ENCODE measurements around the gene OR5H2. TPM values are rescaled to one million over a fixed set of nuclear protein-coding genes. Genes with fewer than 3 reads are reported as not detected.

Gene OR5H2
- total RNA-seq, 1 donor from 2014 or later = not detected

GRCh38 chr3:98331329-98331728 lies 49.0 kb downstream of the OR5H2 start:
- ATAC-seq = no peak
- H3K9me3 ChIP-seq = no peaks in the 10 kb centered on the region
- no peak overlapping the region for H3K27ac ChIP-seq
- no peaks in the 10 kb centered on the region for H3K36me3 ChIP-seq
- no peaks in the 10 kb centered on the region for H3K4me1 ChIP-seq
- intact Hi-C loops (cut with DNase I) = no loop called here
- no peak overlapping the region for H3K4me3 ChIP-seq
- no peak for TF ChIP-seq CTCF (IDR thresholded peaks at IDR 0.05)
- no peak for DNase-seq
- peaks cover 5% of the 10 kb centered on the region for H3K27me3 ChIP-seq (ENCODE audit: low read depth)

Other genes with a start within 250 kb of the OR5H2 start
- gene GABRR3, start 247.2 kb upstream of the OR5H2 start, total RNA-seq = not detected
- not detected for gene OR5AC2, start 195.3 kb upstream of the OR5H2 start, total RNA-seq
- not detected for gene OR5H1, start 151.8 kb upstream of the OR5H2 start, total RNA-seq
- not detected for gene OR5H14, start 135.0 kb upstream of the OR5H2 start, total RNA-seq
- not detected for gene OR5H15, start 115.8 kb upstream of the OR5H2 start, total RNA-seq
- not detected for gene OR5H6, start 18.3 kb upstream of the OR5H2 start, total RNA-seq
- gene OR5K4, start 71.3 kb downstream of the OR5H2 start, total RNA-seq = not detected
- gene OR5K3, start 108.2 kb downstream of the OR5H2 start, total RNA-seq = not detected
- not detected for gene OR5K1, start 180.7 kb downstream of the OR5H2 start, total RNA-seq
- gene OR5K2, start 215.2 kb downstream of the OR5H2 start, total RNA-seq = not detected
- gene CLDND1, start 240.4 kb downstream of the OR5H2 start, total RNA-seq = 91.2 TPM
- 1.4 TPM for gene GPR15, start 249.5 kb downstream of the OR5H2 start, total RNA-seq